GM12892 (cell line): ENCODE results near the gene SYCN.

Experiments used
- POLR2A ChIP-seq: IDR thresholded peaks from 2 replicates; pipeline ENCODE4 v1.6.1; 2011; ENCODE audit warnings: low read depth, low read length, control low read depth
- POLR2AphosphoS5 ChIP-seq: IDR thresholded peaks from 2 replicates; pipeline ENCODE4 v1.6.1; 2011; ENCODE audit warnings: low read depth, low read length, control low read depth
- TAF1 ChIP-seq: IDR thresholded peaks from 2 replicates; pipeline ENCODE4 v1.6.1; 2011; ENCODE audit warnings: low read depth, mild to moderate bottlenecking, control low read depth, low read length, borderline replicate concordance

DNA sequence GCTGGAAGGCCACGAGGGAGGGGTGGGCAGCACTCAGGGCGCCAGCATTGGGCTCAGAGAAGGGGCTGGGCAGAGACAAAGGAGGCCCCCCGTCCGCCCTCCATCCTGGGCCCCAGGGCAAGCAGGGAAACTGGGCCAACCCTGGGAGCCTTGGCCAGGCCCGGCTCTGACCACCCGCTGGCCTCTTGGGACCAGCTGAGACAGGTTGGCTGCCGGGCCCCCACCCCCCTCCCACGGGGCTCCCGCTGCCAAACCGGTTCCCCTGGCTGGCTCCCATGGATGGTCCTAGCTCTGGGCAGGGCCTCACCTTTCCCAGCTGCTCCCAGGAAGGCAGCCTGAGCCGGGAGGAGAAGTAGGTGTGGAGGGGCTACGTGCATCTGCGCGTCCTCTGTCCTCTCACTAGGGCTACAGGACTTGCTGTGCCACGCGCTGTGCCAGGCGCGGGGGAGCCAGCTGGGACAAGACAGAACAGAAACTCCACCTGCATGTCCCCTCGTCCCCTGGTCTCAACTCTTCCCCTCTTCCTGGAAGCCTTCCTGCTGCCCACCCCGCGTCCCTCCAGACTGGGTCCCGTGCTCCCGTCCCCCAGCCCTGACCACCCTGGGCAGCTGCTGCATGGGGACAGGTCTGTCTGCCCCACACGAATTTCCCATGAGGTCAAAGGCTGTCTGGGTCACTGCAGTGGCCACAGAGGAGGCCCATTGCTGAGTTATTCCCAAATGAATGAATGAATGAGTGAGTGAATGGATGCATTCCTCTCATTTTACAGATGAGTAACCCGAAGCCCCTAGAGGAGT lies 36.4 kb downstream of the SYCN start:
- TF ChIP-seq POLR2AphosphoS5 (no peak), POLR2A (no peak), TAF1 (no peak)
